B cell (primary cell): ENCODE measurements around the gene USH2A.

Source experiments
- CTCF ChIP-seq: fragments of 200-600 bp; IDR thresholded peaks from one replicate; pipeline ENCODE4 v1.8.0; 2022; ENCODE audit warnings: antibody characterized with exemption, mild to moderate bottlenecking
- EZH2 ChIP-seq: IDR thresholded peaks from 2 replicates; pipeline ENCODE4 v1.6.1; 2012; ENCODE audit warnings: borderline replicate concordance, low read depth, mild to moderate bottlenecking, moderate library complexity, low read length; ENCODE audit not compliant: insufficient read depth, poor library complexity, severe bottlenecking

GRCh38 chr1:215779729-215780128, 643.5 kb downstream of the USH2A start:
- TF ChIP-seq EZH2 (no peak), CTCF (no peak)
